T47D (cell line): ENCODE results near the gene SIX3.

Source experiments
- DNase-seq, 2 experiments: peaks; one replicate each; pipeline versions ENCODE4 v3.0.0 to v3.0.0-alpha.2; 2011 to 2012; ENCODE audit warnings: low read depth in 1 of 2, low spot score in 1 of 2
- JUND ChIP-seq: IDR thresholded peaks from 2 replicates; pipeline ENCODE4 v1.6.1; 2012; ENCODE audit warnings: low read depth
- in situ Hi-C: cut with HindIII; loops from 2 replicates; pipeline ENCODE4 v1.10.0; 2016; ENCODE audit warnings: low sequenced_read_pairs, low pct_unique_long_range_greater_than_20kb

Gene SIX3

GRCh38 chr2:44942304-44943030 is 965 bp downstream of the SIX3 start:
- TF ChIP-seq JUND: no peak
- in situ Hi-C loops: no loop called here
- no peak for DNase-seq

GRCh38 chr2:44943031-44943692 is 1.7 kb downstream of the SIX3 start:
- TF ChIP-seq JUND: no peak
- no peak for DNase-seq
- in situ Hi-C loops: no loop called here

DNA sequence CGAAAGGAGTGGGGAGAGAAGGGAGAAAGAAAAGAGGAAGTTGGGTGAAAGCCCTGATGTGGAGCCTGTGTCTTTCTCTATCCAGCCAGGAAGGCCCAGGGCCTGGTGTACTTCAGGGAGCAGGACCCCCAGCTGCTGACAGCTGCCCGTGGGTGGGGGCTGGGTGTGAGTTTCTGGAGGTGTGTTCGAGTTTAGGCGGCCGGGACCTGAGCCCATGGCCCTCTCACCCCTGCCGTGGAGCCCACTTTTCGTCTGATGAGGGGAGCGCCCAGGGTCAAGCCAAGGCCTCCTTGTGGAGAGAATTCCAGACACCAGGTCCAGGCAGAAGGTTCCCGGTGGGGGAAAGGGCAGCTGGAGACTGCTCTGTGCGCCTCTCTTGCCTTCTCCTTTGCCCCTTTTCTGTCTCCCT is 2.2 kb downstream of the SIX3 start:
- no peak for DNase-seq
- in situ Hi-C loops: no loop called here
- no peak for TF ChIP-seq JUND

DNA sequence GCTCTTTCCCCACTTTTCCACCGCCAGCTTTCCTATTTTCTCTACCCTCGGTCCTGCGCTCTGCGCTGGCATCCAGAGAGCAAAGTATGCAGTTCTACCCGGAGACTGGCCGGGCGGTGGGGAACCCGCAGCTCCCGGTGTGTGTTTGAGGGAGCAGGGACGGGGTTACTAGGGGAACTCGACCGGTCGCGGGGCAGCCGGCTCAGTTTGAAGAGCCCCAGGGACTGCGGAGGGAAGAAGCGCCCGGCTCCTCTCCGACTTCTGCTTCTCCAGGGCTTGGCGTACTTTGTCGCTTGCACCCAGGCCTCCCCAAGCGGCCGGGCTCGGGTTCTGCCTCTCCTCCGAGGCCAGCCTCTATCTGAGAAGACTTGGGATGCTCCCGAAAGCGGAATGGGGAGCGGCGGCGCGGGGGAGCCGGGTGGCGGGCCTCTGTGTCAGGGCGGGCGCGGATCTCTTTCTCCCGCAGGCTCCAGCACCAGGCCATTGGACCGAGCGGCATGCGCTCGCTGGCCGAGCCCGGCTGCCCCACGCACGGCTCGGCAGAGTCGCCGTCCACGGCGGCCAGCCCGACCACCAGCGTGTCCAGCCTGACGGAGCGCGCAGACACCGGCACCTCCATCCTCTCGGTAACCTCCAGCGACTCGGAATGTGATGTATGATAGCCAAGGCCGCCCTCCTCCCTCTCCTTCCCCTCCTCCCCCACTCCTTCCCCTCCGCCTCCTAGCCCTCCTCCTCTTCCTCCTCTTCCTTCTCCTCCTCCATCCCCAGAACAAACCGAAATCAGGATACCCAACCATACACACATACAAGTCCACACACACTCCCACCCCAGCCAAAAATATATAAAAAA is 2.8 kb downstream of the SIX3 start:
- TF ChIP-seq JUND: no peak
- DNase-seq: no peak
- in situ Hi-C loops: no loop called here

DNA sequence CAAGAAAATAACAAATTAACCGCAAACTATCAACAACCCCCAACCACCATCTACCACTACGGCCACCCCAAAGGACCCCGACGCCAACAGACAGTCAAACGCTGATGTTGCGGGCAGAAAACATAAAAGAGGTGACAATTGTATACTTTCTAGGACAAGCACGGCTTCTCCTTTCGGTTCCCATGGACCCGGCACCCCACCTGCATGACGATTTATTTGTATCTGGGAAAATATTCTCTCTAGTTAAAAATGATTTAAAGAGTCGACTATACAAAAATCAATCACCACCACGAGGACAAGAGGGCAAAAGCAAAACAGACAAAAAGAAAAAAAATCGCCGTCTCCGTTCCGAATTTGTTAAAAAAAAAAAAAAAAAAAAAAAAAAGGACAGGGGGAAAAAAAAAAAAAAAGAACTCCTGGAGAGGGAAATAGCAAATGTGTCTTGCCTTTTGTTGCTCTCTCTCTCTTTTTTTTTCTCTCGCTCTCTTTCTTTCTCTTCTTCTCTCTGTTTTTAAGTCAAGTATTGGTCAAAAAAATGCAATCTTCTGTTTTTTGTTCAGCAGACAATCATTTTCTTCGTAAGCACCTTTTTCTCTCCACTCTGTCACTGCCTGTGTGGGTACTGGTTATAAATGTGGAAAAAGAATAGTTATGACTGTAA is 3.6 kb downstream of the SIX3 start:
- TF ChIP-seq JUND: no peak
- DNase-seq: no peak
- in situ Hi-C loops: no loop called here

- no peak for DNase-seq
- TF ChIP-seq JUND: no peak
- in situ Hi-C loops: no loop called here
Measured at GRCh38 chr2:44945676-44946371, 4.3 kb downstream of the SIX3 start.

GRCh38 chr2:44946372-44947027 is 5.0 kb downstream of the SIX3 start:
- in situ Hi-C loops: no loop called here
- TF ChIP-seq JUND: no peak
- DNase-seq: no peak

DNA sequence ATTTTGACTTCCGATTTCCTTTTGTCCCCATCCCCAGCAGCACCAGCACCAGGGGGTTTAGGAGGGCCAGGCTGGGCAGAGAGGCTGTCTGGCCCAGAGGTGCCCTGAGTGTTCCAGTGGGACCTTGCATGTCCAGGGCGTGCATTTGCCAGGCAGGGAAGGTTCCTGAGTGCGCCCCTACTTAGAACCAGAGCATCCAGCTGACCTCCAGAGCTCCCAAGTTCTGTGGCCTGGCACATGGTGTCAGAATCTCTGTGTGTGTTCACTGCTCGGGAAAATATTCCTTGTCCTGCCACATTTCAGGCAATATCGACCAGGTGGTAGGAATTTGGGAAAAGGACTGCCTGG is 5.5 kb downstream of the SIX3 start:
- in situ Hi-C loops: no loop called here
- no peak for TF ChIP-seq JUND
- no peak for DNase-seq

GRCh38 chr2:44948565-44949328 is 7.2 kb downstream of the SIX3 start:
- TF ChIP-seq JUND: no peak
- in situ Hi-C loops: no loop called here
- DNase-seq: no peak

DNA sequence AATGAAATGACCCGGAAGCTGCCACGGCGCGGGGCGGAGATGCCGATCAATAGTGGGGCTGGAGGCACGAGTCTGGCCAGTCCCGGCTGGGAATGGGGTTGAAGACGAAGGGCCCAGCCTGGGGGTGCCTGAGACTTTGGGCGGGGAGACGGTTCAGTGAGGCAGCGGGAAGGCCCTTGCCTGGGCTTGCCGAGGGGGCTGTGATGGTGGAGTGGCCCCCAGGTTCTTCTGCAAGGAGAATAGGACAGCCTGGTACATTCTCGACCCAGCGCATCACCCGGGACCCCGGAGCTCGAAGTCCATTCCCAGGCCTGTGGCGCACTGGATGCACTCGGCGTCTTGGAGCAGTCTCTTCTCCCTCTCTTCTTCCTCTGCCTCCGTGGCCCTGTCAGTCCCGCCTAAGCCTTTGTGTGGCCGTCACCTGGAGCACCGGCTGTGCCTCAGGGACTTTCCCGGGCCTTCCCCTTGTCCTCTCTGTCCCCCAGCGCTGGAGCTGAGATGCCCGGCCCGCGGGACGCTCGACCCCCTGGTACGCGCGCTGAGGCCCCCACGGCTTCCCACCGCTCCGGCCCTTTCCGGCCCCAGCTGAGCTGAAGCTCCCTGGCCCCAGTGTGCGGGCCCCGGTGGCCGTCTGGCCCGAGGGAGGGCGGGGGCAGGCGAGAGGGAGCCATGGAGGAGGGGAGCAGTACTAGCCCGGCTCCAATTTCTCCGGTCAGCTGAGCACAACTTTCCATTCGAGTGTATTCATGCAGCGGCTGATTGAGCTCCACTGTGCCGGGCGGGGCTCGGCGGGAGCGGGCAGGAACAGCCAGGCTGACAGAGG is 8.0 kb downstream of the SIX3 start:
- in situ Hi-C loops: no loop called here

More for the DNA sequence above, 8.0 kb downstream of the SIX3 start:
- DNase-seq: no peak
- TF ChIP-seq JUND: no peak
